AG09319 (cell line): ENCODE measurements around the gene DUSP14.

Source experiments
- DNase-seq: peaks from one replicate; pipeline ENCODE4 v3.0.0-alpha.2; 2010; ENCODE audit warnings: low read depth; ENCODE audit errors: extremely low read depth
- TF ChIP-seq, protein P1 (sequence below): IDR thresholded peaks from 2 replicates; pipeline ENCODE4 v1.5.1; 2011; ENCODE audit warnings: low read depth, mild to moderate bottlenecking, inconsistent platforms, low read length, moderate library complexity

The DUSP14 gene

DNA sequence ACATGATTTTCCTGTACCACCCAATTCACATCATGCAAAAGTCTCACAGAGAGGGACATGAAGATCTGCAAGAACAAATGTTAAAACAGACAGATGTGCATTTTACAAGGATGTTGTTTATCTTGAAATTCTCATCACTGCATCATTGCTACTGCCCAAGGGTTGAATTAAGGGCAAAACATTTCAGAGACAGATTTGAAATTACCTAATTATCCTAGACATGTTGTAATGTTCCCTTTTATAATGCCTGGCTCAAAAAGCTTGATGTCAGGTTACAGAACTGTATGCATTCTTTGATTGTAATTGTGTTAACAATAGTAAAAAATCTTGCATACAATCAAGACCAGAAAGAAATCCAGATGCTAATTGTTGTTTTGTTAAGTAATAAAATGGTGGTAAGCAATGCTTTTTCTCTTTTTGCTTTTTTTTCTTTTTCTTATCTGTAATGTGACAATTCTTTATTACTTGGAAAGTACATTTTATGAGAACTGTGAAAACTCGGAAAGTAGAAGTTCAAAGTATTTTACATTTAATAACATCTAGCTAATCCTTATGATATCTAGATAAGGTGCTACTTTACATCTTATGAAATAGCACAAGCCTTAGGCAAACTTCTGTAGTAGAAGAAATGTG, 3.6 kb upstream of the DUSP14 start:
- TF ChIP-seq, protein P1, sequence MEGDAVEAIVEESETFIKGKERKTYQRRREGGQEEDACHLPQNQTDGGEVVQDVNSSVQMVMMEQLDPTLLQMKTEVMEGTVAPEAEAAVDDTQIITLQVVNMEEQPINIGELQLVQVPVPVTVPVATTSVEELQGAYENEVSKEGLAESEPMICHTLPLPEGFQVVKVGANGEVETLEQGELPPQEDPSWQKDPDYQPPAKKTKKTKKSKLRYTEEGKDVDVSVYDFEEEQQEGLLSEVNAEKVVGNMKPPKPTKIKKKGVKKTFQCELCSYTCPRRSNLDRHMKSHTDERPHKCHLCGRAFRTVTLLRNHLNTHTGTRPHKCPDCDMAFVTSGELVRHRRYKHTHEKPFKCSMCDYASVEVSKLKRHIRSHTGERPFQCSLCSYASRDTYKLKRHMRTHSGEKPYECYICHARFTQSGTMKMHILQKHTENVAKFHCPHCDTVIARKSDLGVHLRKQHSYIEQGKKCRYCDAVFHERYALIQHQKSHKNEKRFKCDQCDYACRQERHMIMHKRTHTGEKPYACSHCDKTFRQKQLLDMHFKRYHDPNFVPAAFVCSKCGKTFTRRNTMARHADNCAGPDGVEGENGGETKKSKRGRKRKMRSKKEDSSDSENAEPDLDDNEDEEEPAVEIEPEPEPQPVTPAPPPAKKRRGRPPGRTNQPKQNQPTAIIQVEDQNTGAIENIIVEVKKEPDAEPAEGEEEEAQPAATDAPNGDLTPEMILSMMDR = no peak
- no peak for DNase-seq

DNA sequence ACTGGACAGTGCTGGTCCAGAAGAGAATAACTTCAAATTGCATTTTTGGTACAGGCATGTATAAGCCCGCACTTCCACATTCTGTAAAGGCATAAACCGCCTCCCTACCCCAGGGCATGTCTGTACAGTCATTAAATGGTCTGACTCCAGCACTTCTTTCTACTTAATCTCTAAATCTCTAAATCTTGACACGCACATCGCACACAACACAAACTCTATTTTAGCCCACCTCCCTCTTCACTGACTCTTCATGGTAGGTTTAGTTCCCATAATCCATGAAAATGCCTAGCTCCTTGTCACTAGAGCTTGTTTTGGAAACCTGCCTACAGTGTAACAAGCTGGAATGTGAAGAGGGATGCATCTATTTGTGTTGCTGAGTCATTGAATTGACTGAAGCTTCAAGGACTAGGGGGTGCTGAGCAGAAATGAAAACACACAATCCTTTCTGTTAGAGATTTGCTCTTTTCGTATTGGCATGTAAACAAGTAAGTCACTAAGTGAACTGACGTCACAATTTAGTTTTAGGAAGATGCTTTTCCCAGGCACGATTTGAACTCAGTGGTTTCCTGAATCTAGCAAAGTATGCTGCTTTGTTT, 1.6 kb upstream of the DUSP14 start:
- DNase-seq = peak; percentile 94

DNA sequence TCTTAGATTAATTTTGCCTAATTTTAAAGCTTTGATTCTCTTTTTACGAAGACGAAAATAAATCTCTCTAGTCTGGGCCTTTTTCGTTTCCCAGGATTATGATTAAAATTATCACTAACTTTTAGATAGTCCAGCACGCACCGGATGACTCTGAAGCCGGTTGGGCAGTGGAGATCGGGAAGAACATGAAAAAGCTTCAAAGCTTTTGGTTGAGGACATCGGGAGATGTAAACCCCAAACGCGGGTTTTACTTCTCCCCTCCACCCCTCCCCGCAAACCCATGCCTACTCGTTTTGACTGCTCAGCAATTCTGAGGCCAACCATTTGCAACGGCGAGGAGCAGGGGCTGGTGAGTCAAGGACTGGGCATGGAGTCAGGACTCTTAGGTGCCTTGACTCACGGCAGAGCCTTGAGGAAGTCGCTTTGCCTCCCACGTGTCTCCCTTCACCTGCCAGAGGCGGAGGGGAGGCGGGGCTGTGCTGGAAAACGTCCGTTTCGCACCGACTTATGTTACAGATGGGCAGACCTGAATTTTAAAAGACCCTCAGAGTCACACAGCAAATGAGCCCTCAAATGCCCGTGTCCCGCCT, 989 bp upstream of the DUSP14 start:
- TF ChIP-seq, protein P1 = no peak
- DNase-seq = peak; percentile 81

More for the DNA sequence above, 1.6 kb upstream of the DUSP14 start:
- TF ChIP-seq, protein P1 = no peak

DNA sequence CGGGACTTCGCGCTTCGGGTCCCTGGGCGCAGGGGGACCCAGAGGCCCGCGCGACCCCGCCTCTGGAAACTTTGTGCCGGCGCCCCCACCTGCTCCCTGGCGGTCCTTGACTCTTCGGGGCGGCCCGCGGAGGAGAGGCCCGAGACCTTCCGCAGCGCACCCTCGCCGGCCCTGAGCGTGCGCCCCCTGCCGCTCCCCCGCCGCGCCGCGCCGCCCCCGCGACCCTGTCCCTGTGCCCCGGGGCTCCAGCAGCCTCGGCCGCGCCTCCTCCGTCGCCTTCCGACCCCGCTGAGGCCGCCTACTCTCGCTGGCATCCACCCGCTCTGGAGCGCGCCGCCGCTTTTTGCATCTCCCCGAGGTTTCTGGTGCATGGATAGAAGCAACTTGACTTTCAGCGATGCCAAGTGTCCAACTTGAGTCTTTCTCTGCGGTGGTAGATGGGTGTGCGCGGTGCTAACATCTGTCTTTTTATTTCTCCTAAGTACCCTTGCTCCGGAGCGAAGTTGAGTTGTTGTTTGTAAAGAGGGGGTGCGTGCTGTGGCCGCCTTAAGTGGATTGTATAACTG, 414 bp downstream of the DUSP14 start:
- DNase-seq = no peak
- TF ChIP-seq, protein P1 = no peak; the same call in 1 of the 2 replicates

DNA sequence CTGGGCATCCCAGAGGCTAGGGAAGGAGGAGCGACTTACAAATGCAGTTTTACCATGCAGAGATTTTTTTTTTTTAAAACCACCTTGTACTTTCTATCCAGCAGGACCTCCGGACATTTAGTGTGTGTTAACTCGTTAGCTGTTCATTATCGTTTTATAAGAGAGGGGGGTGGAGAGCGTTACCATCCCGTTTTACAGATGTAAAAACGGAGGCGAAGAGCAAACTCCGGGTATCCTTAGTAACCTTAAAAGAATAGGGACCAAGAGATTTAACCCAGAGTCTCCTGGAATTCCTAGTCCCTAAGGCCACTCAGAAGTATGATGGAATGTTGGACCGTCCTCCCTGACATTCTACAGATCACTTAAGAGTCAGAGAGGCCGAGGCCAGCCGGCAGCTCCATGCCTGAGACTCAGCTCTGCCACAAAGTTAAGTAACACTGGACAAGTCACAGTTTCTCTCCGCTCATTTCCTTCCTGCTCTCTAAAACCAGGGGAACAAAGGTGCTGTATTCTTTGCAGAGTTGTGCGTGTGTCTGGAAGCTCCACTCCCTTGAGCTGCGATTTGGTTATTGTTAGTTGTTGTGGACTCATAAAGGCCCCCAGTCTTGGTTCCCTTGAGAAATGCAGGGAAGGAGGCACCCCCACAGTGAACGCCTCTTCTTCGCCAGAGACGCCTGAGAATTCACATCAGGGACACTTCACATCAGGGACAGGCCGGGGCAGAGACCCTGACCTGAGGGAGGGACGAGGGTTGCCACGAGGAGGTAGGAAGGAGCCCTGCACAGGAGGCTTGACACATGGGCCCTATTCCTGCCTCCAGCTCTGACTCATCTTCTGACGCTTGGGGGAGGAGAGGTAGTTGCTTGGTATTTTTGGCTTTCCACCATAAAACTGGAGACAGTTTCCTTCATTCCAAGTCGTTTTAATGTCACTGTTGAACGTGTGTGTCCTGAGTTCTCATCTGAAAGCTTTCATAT, 1.2 kb downstream of the DUSP14 start:
- TF ChIP-seq, protein P1 = no peak
- no peak for DNase-seq

DNA sequence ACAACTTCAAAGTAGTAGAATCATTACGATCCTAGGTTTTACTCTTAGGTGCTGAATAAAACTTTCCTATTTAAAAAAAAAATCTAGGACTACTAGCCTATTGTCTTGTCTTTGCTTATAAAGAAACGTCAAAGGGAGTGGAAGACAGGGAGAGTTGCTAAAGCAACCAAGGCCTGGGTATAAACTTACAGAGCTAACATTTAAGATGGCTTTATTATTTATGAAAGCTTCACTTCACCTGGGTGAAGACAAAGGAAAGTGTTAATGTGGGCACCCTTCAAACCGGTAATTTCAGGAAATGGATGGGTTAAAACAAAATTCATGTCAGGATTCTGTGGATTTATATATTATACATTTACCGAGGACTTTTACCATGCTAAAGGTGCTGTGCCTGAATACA, 2.5 kb downstream of the DUSP14 start:
- no peak for DNase-seq
- TF ChIP-seq, protein P1 = no peak
